Fibroblast of lung (primary cell): ENCODE measurements around the gene RHOJ.

Source experiments
- EZH2 ChIP-seq: IDR thresholded peaks from 2 replicates; pipeline ENCODE4 v1.5.1; 2012; ENCODE audit warnings: low read length, control low read depth, mild to moderate bottlenecking; ENCODE audit errors: missing control alignments
- TF ChIP-seq, protein P1 (sequence below), 2 donors: IDR thresholded peaks in 1 of 2; conservative IDR thresholded peaks in 1 of 2; 1 replicate in 1 of 2; 2 replicates in 1 of 2; pipeline ENCODE4 v1.5.1; 2011 to 2012; ENCODE audit warnings: low read length in 2 of 2, control low read depth in 1 of 2, inconsistent platforms in 1 of 2, low read depth in 1 of 2, mild to moderate bottlenecking in 1 of 2

DNA sequence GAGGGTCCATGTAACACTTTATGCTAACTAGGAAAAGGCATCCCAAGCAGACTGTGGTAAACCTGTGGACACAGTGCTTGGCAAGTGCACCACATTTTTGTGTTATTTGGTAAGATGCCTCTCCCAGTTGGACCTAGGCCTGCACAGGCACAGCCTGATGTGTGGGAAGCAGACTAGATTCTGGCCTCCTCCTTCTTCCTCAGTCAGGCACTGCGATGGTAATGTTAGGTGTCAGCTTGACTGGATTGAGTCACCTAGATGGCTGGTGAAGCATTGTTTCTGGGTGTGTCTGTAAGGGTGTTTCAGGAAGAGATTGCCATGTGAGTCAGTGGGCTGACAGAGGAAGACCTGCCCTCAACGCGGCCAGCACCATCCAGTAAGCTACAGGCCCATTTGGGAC is 25.3 kb upstream of the RHOJ start:
- TF ChIP-seq EZH2: no peak
- TF ChIP-seq, protein P1, sequence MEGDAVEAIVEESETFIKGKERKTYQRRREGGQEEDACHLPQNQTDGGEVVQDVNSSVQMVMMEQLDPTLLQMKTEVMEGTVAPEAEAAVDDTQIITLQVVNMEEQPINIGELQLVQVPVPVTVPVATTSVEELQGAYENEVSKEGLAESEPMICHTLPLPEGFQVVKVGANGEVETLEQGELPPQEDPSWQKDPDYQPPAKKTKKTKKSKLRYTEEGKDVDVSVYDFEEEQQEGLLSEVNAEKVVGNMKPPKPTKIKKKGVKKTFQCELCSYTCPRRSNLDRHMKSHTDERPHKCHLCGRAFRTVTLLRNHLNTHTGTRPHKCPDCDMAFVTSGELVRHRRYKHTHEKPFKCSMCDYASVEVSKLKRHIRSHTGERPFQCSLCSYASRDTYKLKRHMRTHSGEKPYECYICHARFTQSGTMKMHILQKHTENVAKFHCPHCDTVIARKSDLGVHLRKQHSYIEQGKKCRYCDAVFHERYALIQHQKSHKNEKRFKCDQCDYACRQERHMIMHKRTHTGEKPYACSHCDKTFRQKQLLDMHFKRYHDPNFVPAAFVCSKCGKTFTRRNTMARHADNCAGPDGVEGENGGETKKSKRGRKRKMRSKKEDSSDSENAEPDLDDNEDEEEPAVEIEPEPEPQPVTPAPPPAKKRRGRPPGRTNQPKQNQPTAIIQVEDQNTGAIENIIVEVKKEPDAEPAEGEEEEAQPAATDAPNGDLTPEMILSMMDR (conservative IDR thresholded peaks at IDR 0.05 in 1 of 2, IDR thresholded peaks at IDR 0.05 in 1 of 2; ENCODE audit: low read depth in 1 of 2, low read length in 2 of 2): no peak
